Stimulated activated CD8-positive, alpha-beta memory T cell treated with anti-CD3 and anti-CD28 coated beads, Interleukin-12 subunit alpha, Interleukin-12 subunit beta, amount 100 ng/mL, for 4 hours (primary cell): ENCODE results near the gene KLRC4.
"Not testable (repeated sequence)": the region's sequence is repeated elsewhere in the genome, so short reads cannot be mapped to it uniquely, and the experiment has no call there.

Source experiments
- DNase-seq: peaks from one replicate; pipeline ENCODE4 v3.0.0-alpha.2; 2020; ENCODE audit warnings: low read depth

The KLRC4 gene, protein sequence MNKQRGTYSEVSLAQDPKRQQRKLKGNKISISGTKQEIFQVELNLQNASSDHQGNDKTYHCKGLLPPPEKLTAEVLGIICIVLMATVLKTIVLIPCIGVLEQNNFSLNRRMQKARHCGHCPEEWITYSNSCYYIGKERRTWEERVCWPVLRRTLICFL

DNA sequence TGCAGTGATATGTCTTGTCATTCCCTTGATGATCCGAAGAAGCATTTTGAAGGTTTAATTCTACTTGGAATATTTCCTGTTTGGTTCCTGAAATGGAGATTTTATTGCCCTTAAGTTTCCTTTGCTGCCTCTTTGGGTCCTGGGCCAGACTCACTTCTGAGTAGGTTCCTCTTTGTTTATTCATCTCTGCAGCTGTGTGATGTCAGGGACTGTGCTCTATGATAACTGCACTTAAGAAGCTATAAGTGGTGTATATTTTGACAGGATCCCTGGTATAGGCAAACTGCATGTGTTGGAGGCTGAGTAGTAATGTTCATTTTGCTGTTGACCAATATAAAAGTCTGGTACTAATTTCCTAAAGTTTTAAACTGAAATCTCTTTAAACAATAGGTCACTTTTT lies at the start of gene KLRC4:
Gene KLRC4, minus strand, starts transcription at position 366 of the 400 bp plus-strand sequence. Its CDS starts 182 bp downstream, at position 184.
- no peak for DNase-seq

DNA sequence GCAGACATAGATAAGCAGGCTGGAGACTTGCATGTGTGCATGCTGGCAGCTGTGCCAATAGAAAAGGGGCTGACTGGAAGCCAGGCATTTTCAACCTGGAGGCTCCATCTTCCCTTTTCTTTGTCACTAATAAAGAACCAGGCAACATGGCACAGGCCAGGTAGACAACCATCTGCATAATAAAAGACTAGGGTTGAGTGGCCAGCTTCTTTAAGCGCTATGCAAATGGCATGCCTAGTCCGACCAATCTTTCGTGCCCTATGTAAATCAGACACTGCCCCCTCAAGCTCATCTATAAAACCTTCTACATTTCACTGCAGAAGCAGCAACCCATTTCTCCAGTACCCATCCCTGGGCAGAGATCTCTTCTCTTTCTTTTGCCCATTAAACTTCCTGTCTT lies 48.2 kb upstream of the KLRC4 start:
- no peak for DNase-seq

DNA sequence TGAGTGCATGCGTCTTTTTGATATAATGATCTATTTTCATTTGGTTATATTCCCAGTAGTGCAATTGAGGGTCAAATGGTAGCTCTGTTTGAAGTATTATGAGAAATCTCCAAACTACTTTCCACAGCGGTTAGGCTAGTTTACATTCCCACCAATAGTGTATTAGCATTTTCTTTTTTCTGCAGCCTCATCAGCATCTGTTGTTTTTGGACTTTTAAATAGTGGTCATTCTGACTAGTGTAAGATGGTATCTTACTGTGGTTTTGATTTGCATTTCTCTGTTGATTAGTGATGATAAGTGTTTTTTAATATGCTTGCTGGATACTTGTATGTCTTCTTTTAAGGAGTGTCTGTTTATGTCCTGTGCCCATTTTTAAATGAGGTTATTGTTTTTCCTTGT lies 47.3 kb upstream of the KLRC4 start:
- DNase-seq, result no peak

DNA sequence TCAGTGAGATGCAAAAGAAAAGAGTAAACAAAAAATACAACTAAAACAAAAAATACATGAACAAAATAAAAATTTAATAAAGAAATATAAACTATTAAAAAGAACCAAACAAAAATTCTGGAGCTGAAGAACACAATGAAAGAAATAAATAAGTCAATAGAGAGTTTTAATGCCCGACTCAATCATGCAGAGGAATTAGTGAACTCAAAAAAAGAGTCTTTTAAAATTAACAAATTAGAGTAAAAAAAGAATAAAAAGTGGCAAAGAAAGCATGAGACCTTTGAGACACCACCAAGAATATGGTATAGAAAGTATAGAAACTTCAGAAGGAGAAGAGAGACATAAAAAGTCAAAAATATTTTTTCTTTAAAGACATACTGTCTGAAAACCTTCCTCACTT lies 46.2 kb upstream of the KLRC4 start:
- no peak for DNase-seq

DNA sequence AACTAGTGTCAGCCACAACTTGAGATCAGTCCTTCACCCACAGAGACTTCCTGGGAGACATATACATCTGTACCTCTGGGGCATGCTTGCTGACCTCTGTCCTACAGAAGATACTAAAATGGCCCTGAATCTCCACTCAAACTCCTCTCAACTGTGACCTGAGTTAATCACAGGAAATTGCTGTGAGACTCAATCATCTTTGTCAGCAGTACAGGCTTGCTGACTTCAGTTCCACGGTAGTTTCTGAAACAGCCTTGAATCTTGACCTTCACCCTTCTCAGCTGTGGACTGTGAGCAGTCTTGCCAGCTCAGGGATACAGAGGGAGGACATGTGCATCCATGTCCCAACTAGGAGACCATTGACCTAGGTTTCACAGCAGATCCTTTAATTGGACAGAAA lies 45.0 kb upstream of the KLRC4 start:
- DNase-seq, result no peak

DNA sequence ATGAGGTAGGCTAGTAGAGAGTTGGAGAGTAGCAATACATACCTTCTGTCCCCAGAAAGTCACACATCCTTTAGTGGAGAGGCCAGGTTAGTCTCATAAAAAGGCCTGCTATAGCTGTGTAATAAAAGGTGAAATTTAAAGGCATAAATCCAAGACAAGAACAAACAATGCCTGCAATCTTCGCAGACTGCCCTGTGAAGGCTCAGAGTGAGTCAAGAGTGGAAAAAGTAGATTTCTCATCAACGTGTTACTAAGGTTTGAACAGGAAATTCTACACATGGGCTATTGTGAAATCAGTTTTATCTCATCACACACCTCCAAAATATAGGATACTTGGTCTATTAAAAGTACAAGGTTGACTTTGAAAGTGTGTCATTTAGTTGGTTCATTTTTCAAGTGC lies 43.6 kb upstream of the KLRC4 start, which contains the start of gene KLRC1:
Gene KLRC1, minus strand, starts transcription at position 222 of the 400 bp plus-strand sequence. CDS start 2,221 bp downstream, outside the sequence.
- no peak for DNase-seq

DNA sequence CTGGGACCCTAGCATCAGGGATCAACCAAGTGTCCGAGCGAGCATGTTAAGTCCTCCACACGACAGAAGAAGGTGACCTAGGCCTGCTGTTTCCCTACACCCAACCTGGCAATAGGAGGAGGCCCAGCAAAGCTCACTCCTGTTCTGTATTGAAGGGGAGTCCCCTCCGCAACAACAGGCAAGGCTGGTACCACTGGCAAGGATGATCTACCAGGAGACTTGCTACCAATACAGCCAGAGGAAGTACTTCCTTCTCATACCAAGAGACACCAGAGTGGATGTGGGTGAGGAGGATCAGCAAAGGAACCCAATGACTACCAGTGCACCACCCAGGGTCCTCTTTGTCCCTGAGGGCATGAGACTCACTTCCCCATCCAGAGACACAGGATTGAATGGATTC lies 38.7 kb upstream of the KLRC4 start:
- DNase-seq, result no peak

DNA sequence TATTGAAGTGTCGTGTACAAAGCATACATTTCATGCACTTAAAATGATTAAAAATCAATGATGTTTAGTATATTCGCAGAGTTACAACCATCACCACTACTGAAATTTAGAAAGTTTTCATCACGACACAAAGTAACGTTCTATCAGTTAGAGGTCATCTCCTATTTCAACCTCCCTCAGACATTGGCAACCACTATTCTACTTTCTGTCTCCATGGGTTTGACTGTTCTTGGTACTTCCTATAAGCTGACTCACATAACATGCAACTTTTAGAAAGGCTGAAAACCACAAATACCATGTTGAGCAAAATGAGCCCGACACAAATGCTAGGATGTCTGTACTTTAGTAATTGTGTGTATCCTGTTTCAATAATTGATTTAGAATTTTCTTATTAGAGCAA lies 36.5 kb upstream of the KLRC4 start:
- not testable (repeated sequence) for DNase-seq

DNA sequence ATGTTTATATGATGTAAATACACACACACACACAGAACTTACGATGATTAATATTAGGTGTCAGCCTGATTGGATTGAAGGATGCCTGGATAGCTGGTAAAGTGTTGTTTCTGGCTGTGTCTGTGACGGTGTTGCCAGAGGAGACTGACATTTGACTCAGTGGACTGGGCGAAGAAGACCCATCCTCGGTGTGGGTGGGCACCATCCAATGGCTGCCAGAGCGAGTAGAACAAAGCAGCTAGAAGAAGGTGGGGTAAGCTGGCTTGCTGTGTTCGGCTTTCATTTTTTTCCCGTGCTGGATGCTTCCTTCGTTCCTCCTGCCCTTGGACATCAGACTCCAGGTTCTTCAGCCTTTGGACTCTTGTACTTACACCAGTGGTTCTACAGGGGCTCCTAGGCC lies 31.6 kb upstream of the KLRC4 start:
- DNase-seq, result not testable (repeated sequence)

DNA sequence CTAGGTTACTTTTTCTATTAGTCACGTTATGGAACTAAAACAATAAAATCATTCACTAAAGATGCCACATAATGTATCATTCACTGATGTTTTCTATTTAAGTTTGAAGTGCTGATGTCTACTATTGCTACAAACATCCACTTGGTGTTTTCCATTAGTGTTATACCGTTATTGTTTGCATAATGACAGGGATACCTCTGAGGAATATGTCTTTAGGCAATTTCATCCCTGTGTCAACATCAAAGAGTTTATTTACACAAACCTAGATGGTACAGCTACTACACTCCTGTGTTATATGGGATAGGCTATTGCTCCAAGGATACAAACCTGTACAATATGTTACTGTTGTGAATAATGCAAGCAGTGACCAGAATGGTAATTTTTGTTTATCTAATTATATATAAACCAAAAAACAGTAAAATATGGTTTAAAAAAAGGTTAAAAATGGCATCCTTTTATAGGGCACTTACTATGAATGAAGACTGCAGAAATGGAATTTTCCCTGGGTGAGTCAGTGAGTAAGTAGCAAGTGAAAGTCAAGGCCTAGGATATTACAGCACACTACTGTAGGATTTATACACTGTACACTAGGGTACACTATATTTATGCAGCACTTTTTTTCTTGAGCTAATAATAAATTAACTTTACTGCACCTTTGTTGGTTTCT lies 30.2 kb upstream of the KLRC4 start:
- not testable (repeated sequence) for DNase-seq

DNA sequence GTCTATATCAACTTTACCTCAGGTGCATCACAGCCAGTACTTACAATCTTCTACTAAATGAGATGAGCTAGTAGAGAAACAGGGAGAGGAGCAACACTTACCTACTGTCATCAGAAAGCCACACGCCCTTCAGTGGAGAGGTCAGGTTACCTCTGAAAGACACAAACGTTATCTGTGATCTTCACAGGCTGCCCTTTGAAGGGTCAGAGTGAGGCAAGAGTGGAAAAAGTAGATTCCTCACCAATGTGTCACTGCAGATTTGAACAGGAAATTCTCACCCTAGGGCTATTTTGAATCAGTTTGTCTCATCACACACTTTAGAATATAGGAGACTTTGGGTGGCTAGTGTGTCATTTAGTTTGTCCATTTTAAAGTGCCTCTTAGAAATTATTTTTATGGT lies 28.0 kb upstream of the KLRC4 start:
- not testable (repeated sequence) for DNase-seq

DNA sequence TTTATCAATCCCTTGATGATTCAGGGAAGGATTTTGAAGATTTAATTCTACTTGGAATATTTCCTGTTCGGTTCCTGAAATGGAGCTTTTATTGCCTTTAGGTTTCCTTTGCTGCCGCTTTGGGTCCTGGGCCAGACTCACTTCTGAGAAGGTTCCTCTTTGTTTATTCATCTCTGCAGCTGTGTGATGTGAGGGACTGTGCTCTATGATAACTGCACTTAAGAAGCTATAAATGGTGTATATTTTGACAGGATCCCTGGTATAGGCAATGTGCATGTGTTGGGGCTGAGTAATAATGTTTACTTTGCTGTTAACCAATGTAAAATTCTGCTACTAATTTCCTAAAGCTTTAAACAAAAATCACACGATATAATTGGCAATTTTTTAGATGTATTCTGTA lies 26.3 kb upstream of the KLRC4 start, which contains the start of gene KLRC2:
Gene KLRC2, minus strand, starts transcription at position 195 of the 400 bp plus-strand sequence. Its CDS starts 24 bp downstream, at position 171.
- DNase-seq, result not testable (repeated sequence)

DNA sequence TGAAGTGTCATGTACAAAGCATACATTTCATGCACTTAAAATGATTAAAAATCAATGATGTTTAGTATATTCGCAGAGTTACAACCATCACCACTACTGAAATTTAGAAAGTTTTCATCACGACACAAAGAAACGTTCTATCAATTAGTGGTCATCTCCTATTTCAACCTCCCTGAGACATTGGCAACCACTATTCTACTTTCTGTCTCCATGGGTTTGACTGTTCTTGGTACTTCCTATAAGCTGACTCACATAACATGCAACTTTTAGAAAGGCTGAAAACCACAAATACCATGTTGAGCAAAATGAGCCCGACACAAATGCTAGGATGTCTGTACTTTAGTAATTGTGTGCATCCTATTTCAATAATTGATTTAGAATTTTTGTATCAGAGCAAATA lies 21.1 kb upstream of the KLRC4 start:
- DNase-seq, result not testable (repeated sequence)

DNA sequence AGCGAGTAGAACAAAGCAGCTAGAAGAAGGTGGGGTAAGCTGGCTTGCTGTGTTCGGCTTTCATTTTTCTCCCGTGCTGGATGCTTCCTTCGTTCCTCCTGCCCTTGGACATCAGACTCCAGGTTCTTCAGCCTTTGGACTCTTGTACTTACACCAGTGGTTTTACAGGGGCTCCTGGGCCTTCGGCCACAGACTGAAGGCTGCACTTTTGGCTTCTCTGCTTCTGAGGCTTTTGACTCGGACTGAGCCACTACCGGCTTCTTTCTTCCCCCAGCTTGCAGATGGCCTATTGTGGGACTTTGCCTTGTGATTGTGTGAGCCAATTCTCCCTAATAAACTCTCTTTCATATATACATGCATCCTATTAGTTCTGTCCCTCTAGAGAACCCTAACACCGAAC lies 16.4 kb upstream of the KLRC4 start:
- DNase-seq, result not testable (repeated sequence)

DNA sequence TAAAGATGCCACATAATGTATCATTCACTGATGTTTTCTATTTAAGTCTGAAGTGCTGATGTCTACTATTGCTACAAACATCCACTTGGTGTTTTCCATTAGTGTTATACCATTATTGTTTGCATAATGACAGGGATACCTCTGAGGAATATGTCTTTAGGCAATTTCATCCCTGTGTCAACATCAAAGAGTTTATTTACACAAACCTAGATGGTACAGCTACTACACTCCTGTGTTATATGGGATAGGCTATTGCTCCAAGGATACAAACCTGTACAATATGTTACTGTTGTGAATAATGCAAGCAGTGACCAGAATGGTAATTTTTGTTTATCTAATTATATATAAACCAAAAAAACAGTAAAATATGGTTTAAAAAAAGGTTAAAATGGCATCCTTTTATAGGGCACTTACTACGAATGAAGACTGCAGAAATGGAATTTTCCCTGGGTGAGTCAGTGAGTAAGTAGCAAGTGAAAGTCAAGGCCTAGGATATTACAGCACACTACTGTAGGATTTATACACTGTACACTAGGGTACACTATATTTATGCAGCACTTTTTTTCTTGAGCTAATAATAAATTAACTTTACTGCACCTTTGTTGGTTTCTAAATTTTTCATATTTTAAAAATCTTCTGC lies 14.8 kb upstream of the KLRC4 start:
- not testable (repeated sequence) for DNase-seq

DNA sequence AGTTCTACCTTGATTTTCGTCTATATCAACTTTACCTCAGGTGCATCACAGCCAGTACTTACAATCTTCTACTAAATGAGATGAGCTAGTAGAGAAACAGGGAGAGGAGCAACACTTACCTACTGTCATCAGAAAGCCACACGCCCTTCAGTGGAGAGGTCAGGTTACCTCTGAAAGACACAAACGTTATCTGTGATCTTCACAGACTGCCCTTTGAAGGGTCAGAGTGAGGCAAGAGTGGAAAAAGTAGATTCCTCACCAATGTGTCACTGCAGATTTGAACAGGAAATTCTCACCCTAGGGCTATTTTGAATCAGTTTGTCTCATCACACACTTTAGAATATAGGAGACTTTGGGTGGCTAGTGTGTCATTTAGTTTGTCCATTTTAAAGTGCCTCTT lies 12.6 kb upstream of the KLRC4 start:
- DNase-seq, result not testable (repeated sequence)

DNA sequence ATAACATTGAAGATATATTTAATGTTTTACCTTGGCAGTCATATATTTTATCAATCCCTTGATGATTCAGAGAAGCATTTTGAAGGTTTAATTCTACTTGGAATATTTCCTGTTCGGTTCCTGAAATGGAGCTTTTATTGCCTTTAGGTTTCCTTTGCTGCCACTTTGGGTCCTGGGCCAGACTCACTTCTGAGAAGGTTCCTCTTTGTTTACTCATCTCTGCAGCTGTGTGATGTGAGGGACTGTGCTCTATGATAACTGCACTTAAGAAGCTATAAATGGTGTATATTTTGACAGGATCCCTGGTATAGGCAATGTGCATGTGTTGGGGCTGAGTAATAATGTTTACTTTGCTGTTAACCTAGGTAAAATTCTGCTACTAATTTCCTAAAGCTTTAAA lies 10.8 kb upstream of the KLRC4 start, which contains the start of gene KLRC3:
Gene KLRC3, minus strand, starts transcription at position 262 of the 400 bp plus-strand sequence. Its CDS starts 45 bp downstream, at position 217.
- DNase-seq, result not testable (repeated sequence)

DNA sequence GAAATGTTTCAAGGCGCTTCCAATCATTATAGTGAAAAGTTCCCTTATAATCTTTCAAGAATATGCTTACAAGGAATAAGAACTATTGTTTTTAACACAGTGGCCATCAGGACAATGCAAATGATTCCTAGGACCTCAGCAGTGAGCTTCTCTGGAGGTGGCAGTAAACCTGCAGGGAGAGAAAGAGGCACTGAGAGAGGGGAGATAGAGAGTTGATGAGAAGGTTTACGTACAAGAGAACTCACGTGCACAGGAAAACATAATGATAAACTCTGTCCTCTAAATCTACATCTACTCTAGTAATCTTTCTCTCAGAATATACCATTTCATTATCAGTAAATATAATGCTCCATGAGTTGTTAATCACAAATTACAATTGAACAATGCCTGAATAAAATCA lies 715 bp downstream of the KLRC4 start:
- no peak for DNase-seq

DNA sequence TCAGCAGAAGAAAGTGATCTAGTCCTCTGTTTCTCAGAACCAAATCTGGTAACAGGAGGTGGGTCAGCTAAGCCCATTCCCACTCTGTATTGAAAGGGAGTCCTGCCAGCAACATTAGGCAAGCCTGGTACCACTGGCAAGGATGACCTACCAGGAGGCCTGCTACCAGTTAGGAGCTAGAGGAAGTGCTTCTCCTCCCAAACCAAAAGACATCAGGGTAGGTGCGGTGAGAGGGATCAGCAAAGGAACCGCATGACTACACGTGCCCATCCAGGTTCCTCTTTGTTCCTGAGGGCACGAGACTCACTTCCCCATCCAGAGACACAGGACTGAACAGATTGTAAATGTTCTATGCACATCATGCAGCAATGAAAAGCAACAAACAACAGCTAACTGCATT lies 2.8 kb downstream of the KLRC4 start:
- no peak for DNase-seq

DNA sequence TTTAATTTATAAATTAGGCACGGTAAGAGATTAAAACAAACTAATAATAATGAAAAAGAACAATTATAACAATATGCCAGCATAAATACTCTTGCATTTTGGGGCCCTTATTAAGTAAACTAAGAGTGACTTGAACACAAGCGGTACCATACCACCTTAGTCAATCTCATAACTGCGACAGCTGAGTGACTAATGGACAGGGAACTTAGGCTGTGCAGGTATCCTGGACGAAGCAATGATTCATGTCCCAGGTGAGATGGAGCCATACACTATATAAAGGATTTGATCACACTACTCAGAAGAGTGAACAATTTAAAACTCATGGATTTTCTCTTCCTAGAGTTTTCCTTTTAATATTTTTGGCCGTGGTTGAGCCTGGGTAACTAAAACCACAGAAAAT lies 4.3 kb downstream of the KLRC4 start:
- DNase-seq, result no peak

DNA sequence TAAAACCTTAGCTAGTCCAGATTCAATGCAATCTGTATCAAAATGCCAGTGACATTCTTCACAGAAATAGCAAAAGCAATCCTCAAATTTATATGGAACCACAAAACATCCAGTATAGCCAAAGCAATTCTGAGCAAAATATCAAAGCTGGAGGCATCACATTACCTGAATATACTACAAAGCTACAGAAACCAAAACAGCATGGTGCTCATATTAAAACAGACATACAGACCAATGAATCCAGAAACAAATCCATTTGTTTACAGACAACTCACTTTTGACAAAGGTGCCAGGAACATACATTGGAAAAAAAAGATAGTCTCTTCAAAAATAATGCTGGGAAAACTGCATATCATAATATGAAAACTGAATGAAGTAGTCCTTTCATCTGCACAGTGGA lies 4.8 kb downstream of the KLRC4 start:
- DNase-seq, result no peak

DNA sequence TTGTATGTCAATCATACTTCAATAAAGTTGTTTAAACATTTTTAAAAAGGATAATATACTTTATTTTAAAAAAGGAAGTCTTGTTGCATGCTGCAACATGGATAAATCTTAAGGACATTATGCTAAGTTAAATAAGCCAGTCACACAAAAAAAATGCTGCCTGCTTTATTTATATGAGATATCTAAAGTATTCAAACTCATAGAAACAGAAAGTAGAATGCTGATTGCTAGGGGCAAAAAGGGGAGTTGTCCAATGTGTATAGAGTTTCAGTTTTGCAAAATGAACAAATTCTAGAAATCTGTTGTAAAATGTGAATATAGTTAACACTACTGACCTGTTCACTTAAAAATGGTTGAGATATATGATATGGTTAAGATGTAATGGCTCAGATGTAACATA lies 8.7 kb downstream of the KLRC4 start:
- no peak for DNase-seq

DNA sequence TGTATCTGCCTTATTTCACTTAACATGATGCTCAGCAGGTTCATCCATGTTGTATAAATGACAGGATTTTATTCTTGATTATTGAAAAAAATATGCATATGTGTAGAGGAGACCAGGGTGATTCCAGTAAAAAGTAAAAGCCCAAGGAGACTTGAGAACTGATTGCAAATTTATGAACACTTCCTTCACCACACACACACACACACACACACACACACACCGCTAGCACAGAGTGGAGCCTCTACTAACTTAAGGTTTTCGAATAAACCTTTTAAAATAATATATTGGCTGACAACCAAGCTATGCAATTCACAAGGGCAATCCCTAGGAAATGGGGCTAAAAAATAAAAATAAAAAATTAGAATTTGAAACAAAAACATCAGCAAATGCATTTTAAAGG lies 11.4 kb downstream of the KLRC4 start:
- DNase-seq, result no peak
